ENCODE measurements around the gene TOMM40. TPM values are rescaled to one million over a fixed set of nuclear protein-coding genes. Genes with fewer than 3 reads are reported as not detected.

Gene TOMM40
- total and polyA plus RNA-seq, 4 donors = 17.6 to 76.8 (median 62.2) TPM

DNA sequence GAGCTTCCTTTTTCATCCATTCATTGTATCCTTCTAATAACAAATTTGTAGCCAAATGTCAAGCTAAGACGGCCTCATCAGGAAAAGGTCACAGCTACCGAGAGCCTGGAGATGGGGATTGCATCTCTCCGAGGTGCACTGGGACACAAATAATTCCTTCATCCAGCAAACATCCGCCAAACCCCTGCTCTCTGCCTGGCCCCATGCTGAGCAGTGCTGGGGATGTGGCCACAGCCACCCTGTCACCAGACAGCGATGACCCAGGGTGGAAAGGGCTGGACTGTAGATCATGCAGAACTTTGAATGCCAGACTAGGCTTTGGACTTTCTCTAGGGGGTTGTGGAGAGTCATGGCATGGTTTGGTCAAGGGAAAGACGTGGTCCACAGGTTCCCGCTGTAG is 1.9 kb downstream of the TOMM40 start:
- no peak overlapping the region for H3K9ac ChIP-seq (ENCODE audit: insufficient read depth in 1 of 2, low read length in 2 of 2)
- no peaks in the 10 kb centered on the region for H3K27me3 ChIP-seq (ENCODE audit: control insufficient read depth in 3 of 3, insufficient read depth in 3 of 3, low read length in 2 of 3)
- ATAC-seq (ENCODE audit: insufficient read depth, low FRiP score) (no peak), DNase-seq (no peak)
- H3K27ac ChIP-seq (ENCODE audit: low read depth in 1 of 2, low read length in 1 of 2) = no peak overlapping the region
- 93 to 94% methylated on average over 7 of the region's 7 CpGs for WGBS, 2 donors
- TF ChIP-seq, protein P1, sequence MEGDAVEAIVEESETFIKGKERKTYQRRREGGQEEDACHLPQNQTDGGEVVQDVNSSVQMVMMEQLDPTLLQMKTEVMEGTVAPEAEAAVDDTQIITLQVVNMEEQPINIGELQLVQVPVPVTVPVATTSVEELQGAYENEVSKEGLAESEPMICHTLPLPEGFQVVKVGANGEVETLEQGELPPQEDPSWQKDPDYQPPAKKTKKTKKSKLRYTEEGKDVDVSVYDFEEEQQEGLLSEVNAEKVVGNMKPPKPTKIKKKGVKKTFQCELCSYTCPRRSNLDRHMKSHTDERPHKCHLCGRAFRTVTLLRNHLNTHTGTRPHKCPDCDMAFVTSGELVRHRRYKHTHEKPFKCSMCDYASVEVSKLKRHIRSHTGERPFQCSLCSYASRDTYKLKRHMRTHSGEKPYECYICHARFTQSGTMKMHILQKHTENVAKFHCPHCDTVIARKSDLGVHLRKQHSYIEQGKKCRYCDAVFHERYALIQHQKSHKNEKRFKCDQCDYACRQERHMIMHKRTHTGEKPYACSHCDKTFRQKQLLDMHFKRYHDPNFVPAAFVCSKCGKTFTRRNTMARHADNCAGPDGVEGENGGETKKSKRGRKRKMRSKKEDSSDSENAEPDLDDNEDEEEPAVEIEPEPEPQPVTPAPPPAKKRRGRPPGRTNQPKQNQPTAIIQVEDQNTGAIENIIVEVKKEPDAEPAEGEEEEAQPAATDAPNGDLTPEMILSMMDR (IDR thresholded peaks at IDR 0.05; ENCODE audit: control extremely low read depth, extremely low read depth) = no peak
- no peaks in the 10 kb centered on the region for H3K9me3 ChIP-seq (ENCODE audit: control insufficient read depth in 4 of 4, insufficient read depth in 3 of 4, low read length in 3 of 4)
- H3K36me3 ChIP-seq (ENCODE audit: control insufficient read depth in 4 of 4, insufficient read depth in 4 of 4, low read length in 4 of 4) = peaks cover 15 to 47% (median 22%) of the 10 kb centered on the region in 4 donors
- no peak overlapping the region for H3K4me3 ChIP-seq
- H3K4me1 ChIP-seq (ENCODE audit: control insufficient read depth in 5 of 5, insufficient read depth in 5 of 5, low read length in 5 of 5) = peaks cover 4 to 19% (median 7%) of the 10 kb centered on the region in 5 donors

DNA sequence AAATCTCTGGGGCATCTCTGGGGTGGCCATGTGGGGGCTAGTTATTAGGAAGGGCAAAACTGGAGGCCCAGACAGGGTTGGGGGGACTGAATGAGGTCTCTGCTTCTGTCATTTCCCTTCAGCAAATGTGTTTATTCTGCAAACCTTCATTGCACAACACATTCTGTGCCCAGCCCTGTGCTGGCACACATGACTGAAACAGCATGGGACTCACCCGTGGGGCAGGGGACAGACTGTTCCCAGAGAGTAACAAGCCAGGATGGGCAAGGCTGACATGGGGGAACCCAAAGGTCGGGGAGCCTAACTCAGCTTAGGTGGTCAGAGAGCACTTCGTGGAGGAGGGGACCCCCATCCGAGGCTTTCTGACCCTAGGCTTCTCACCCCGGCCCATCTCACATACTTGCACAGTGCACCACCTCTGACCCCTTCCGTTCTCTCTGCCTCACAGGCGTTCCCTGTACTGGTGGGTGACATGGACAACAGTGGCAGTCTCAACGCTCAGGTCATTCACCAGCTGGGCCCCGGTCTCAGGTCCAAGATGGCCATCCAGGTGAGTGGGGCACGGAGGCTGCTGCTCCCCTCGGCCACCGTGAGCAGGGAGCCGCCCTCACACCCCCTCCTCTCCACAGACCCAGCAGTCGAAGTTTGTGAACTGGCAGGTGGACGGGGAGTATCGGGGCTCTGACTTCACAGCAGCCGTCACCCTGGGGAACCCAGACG is 2.4 kb downstream of the TOMM40 start:
- Histone ChIP-seq H3K4me1 (ENCODE audit: control insufficient read depth in 5 of 5, insufficient read depth in 5 of 5, low read length in 5 of 5) (peaks cover 4 to 19% (median 7%) of the 10 kb centered on the region in 5 donors), H3K36me3 (ENCODE audit: control insufficient read depth in 4 of 4, insufficient read depth in 4 of 4, low read length in 4 of 4) (peaks cover 15 to 48% (median 23%) of the 10 kb centered on the region in 4 donors)
- 92 to 95% methylated on average over 18 of the region's 18 CpGs for WGBS, 2 donors

DNA sequence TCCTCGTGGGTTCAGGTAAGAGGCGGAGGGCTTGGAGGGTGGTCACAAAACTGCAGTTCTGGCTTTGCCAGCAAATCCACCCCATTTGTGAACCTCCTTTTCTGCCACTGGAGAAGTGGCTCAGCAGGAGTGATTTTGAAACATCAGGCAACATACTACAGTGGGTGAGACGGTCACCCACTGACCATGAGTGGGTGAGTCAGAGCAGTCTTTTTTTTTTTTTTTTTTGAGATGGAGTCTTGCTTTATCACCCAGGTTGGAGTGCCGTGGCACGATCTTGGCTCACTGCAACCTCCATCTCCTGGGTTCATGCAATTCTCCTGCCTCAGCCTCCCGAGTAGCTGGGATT is 3.0 kb downstream of the TOMM40 start:
- Histone ChIP-seq H3K4me1 (ENCODE audit: control insufficient read depth in 5 of 5, insufficient read depth in 5 of 5, low read length in 5 of 5) (peaks cover 4 to 19% (median 7%) of the 10 kb centered on the region in 5 donors), H3K9me3 (ENCODE audit: control insufficient read depth in 4 of 4, insufficient read depth in 3 of 4, low read length in 3 of 4) (no peaks in the 10 kb centered on the region), H3K27ac (ENCODE audit: low read depth in 1 of 2, low read length in 1 of 2) (no peak overlapping the region), H3K27me3 (ENCODE audit: control insufficient read depth in 3 of 3, insufficient read depth in 3 of 3, low read length in 2 of 3) (no peaks in the 10 kb centered on the region), H3K36me3 (ENCODE audit: control insufficient read depth in 4 of 4, insufficient read depth in 4 of 4, low read length in 4 of 4) (peaks cover 15 to 46% (median 23%) of the 10 kb centered on the region in 4 donors), H3K9ac (ENCODE audit: insufficient read depth in 1 of 2, low read length in 2 of 2) (no peak overlapping the region), H3K4me3 (no peak overlapping the region)
- ATAC-seq (ENCODE audit: insufficient read depth, low FRiP score) (no peak), DNase-seq (no peak)
- 87 to 89% methylated on average over 6 of the region's 6 CpGs for WGBS, 2 donors
- TF ChIP-seq, protein P1 (IDR thresholded peaks at IDR 0.05; ENCODE audit: control extremely low read depth, extremely low read depth) = no peak

More for the DNA sequence above, 2.4 kb downstream of the TOMM40 start:
- no peak overlapping the region for H3K4me3 ChIP-seq
- no peaks in the 10 kb centered on the region for H3K9me3 ChIP-seq (ENCODE audit: control insufficient read depth in 4 of 4, insufficient read depth in 3 of 4, low read length in 3 of 4)
- TF ChIP-seq, protein P1 (IDR thresholded peaks at IDR 0.05; ENCODE audit: control extremely low read depth, extremely low read depth) = no peak
- H3K9ac ChIP-seq (ENCODE audit: insufficient read depth in 1 of 2, low read length in 2 of 2) = no peak overlapping the region
- DNase-seq (no peak), ATAC-seq (ENCODE audit: insufficient read depth, low FRiP score) (no peak)
- H3K27ac ChIP-seq (ENCODE audit: low read depth in 1 of 2, low read length in 1 of 2) = no peak overlapping the region
- H3K27me3 ChIP-seq (ENCODE audit: control insufficient read depth in 3 of 3, insufficient read depth in 3 of 3, low read length in 2 of 3) = no peaks in the 10 kb centered on the region

Data from lung (tissue), 12 donors.